Liver (tissue), 9 donors: Measurements from ENCODE around the gene SLC26A5. TPM values are rescaled to one million over a fixed set of nuclear protein-coding genes. Genes with fewer than 3 reads are reported as not detected.

Experiments used
- DNase-seq: peaks from one replicate; pipeline ENCODE4 v3.0.0-alpha.2; 2017; ENCODE audit warnings: low spot score
- H3K27ac ChIP-seq, 2 donors: one replicate each; pipeline ENCODE4 v1.7.0; 2013; ENCODE audit warnings: inconsistent platforms in 2 of 2, low read length in 2 of 2, control low read depth in 1 of 2, low read depth in 1 of 2, mild to moderate bottlenecking in 1 of 2
- H3K27me3 ChIP-seq, 4 donors: one replicate each; pipeline versions ENCODE4 v1.6.1 to v1.7.0; 2013; ENCODE audit warnings: low read length in 3 of 4, inconsistent platforms in 1 of 4, mild to moderate bottlenecking in 1 of 4, moderate library complexity in 1 of 4; ENCODE audit not compliant: control insufficient read depth in 4 of 4, insufficient read depth in 4 of 4
- H3K36me3 ChIP-seq, 4 donors: one replicate each; pipeline versions ENCODE4 v1.6.1 to v1.7.0; 2013; ENCODE audit warnings: low read length in 3 of 4, mild to moderate bottlenecking in 3 of 4, low read depth in 1 of 4, moderate library complexity in 1 of 4; ENCODE audit not compliant: control insufficient read depth in 4 of 4, insufficient read depth in 3 of 4
- H3K4me1 ChIP-seq, 4 donors: one replicate each; pipeline versions ENCODE4 v1.6.1 to v1.7.0; 2013; ENCODE audit warnings: low read length in 3 of 4, mild to moderate bottlenecking in 3 of 4, moderate library complexity in 1 of 4; ENCODE audit not compliant: control insufficient read depth in 4 of 4, insufficient read depth in 4 of 4
- H3K4me3 ChIP-seq, 3 donors: one replicate each; pipeline versions ENCODE4 v1.6.1 to v1.7.0; 2013; ENCODE audit warnings: low read length in 3 of 3, control low read depth in 1 of 3, low read depth in 1 of 3, mild to moderate bottlenecking in 1 of 3
- H3K9ac ChIP-seq, 2 donors: one replicate each; pipeline ENCODE4 v1.7.0; 2013; ENCODE audit warnings: low read length in 2 of 2, mild to moderate bottlenecking in 2 of 2, moderate library complexity in 2 of 2, control low read depth in 1 of 2, low read depth in 1 of 2
- H3K9me3 ChIP-seq, 4 donors: one replicate each; pipeline versions ENCODE4 v1.6.1 to v1.7.0; 2013; ENCODE audit warnings: low read length in 3 of 4; ENCODE audit not compliant: control insufficient read depth in 4 of 4
- ATF3 ChIP-seq: IDR thresholded peaks from 2 replicates; pipeline ENCODE4 v1.6.1; 2016; ENCODE audit warnings: antibody characterized with exemption
- EGR1 ChIP-seq, 2 donors: IDR thresholded peaks; 2 replicates each; pipeline ENCODE4 v1.6.1; 2016 to 2018; ENCODE audit warnings: antibody characterized with exemption in 2 of 2, low read depth in 2 of 2
- FOXA1 ChIP-seq: IDR thresholded peaks from 2 replicates; pipeline ENCODE4 v1.6.1; 2016; ENCODE audit warnings: antibody characterized with exemption
- FOXA2 ChIP-seq: IDR thresholded peaks from 2 replicates; pipeline ENCODE4 v1.6.1; 2016; ENCODE audit warnings: antibody characterized with exemption
- HNF4A ChIP-seq, 2 donors: conservative IDR thresholded peaks; 2 replicates each; pipeline ENCODE4 v1.6.1; 2016; ENCODE audit warnings: antibody characterized with exemption in 2 of 2, mild to moderate bottlenecking in 2 of 2
- HNF4G ChIP-seq: IDR thresholded peaks from 2 replicates; pipeline ENCODE4 v1.6.1; 2016; ENCODE audit warnings: antibody characterized with exemption
- JUND ChIP-seq, 2 donors: IDR thresholded peaks; 2 replicates each; pipeline ENCODE4 v1.6.1; 2016; ENCODE audit warnings: antibody characterized with exemption in 2 of 2
- MAX ChIP-seq: IDR thresholded peaks from 2 replicates; pipeline ENCODE4 v1.6.1; 2016; ENCODE audit warnings: antibody characterized with exemption
- REST ChIP-seq: IDR thresholded peaks from 2 replicates; pipeline ENCODE4 v1.6.1; 2016; ENCODE audit warnings: antibody characterized with exemption, mild to moderate bottlenecking
- RXRA ChIP-seq, 2 donors: IDR thresholded peaks; 2 replicates each; pipeline ENCODE4 v1.6.1; 2017 to 2018; ENCODE audit warnings: antibody characterized with exemption in 2 of 2, mild to moderate bottlenecking in 1 of 2
- SP1 ChIP-seq: IDR thresholded peaks from 2 replicates; pipeline ENCODE4 v1.6.1; 2018; ENCODE audit warnings: antibody characterized with exemption, mild to moderate bottlenecking
- TAF1 ChIP-seq: conservative IDR thresholded peaks from 2 replicates; pipeline ENCODE4 v1.6.1; 2016; ENCODE audit warnings: antibody characterized with exemption, mild to moderate bottlenecking
- YY1 ChIP-seq: IDR thresholded peaks from 2 replicates; pipeline ENCODE4 v1.6.1; 2016; ENCODE audit warnings: antibody characterized with exemption, mild to moderate bottlenecking
- ZBTB33 ChIP-seq: IDR thresholded peaks from 2 replicates; pipeline ENCODE4 v1.6.1; 2016; ENCODE audit warnings: antibody characterized with exemption
- WGBS: extraction: QIAGEN DNeasy Blood & Tissue Kit; methylation state at CpG from one replicate; pipeline ENCODE4 v1.1.7; 2013; 5-methylcytosine and 5-hydroxymethylcytosine counted together
- polyA plus RNA-seq, 2 donors: library from polyadenylated mRNA; stranded (reverse) in 1 of 2; unstranded in 1 of 2; fragments of 200-250 nt in 1 of 2; fragments of >200 nt in 1 of 2; fragmentation: Nextera tagmentation in 1 of 2; extraction: Ambion mirVana in 1 of 2; gene quantifications; one replicate each; pipeline versions ENCODE4 v1.2.1 to v1.2.3, GENCODE V29; 2013 to 2015
- total RNA-seq, 2 donors: library from RNA; depleted of rRNA; stranded (reverse); fragments of >200 nt; gene quantifications; one replicate each; pipeline ENCODE4 v1.2.3, GENCODE V29; 2014
- donor health status: healthy.
- donor health status: healthy.
- donor health status: healthy.
- donor health status: healthy.
- donor health status: healthy.

SLC26A5 gene
- total and polyA plus RNA-seq, 4 donors, result 0.09 to 1.1 (median 0.45) TPM

GRCh38 chr7:103439661-103440060, 6.3 kb downstream of the SLC26A5 start (continued):
- no peak for TF ChIP-seq REST

- DNase-seq, result no peak
- TF ChIP-seq FOXA2 (no peak), EGR1 (IDR thresholded peaks at IDR 0.05; ENCODE audit: low read depth in 2 of 2) (no peak), HNF4G (no peak), SP1 (no peak), TAF1 (no peak), HNF4A (conservative IDR thresholded peaks at IDR 0.05) (no peak), YY1 (no peak), REST (no peak), RXRA (IDR thresholded peaks at IDR 0.05) (no peak), ATF3 (no peak), FOXA1 (no peak), MAX (no peak), JUND (IDR thresholded peaks at IDR 0.05) (no peak), ZBTB33 (no peak)
- H3K27me3 ChIP-seq, result peaks cover 0 to 7% (median 0%) of the 10 kb centered on the region in 4 donors
- H3K4me3 ChIP-seq, result no peak overlapping the region
- H3K9me3 ChIP-seq, result no peaks in the 10 kb centered on the region
- WGBS, result 26% methylated on average over 1 of the region's 1 CpG
- no peaks in the 10 kb centered on the region for H3K36me3 ChIP-seq
- no peak overlapping the region for H3K9ac ChIP-seq
- peaks cover 0 to 2% (median 0%) of the 10 kb centered on the region in 4 donors for H3K4me1 ChIP-seq
- H3K27ac ChIP-seq, result no peak overlapping the region
Observed at GRCh38 chr7:103437623-103438022, 8.4 kb downstream of the SLC26A5 start.
